PC-3 (cell line): ENCODE measurements around the gene SEC14L2. TPM values are rescaled to one million over a fixed set of nuclear protein-coding genes. Genes with fewer than 3 reads are reported as not detected.
A peak's percentile ranks its signal among the peaks of the same experiment; 100 is the strongest.

Experiments used
- ATAC-seq: fragments of 200-7000 bp; cut with Tn5 transposase; 2 replicates; pipeline ENCODE4 v1.9.1; 2020; ENCODE audit warnings: mild to moderate bottlenecking, moderate library complexity
- BruUV-seq: library from RNA; stranded (reverse); fragments of 400-500 nt; replicated peaks from 2 replicates; lab custom pipeline; 2021; lab: Mats Ljungman, UMichigan
- CTCF ChIA-PET: fragments of 300-600 bp; sonication (Branson Sonifier 250); formaldehyde crosslinking; loops from one replicate; lab custom pipeline; 2022; ENCODE audit warnings: antibody characterized with exemption; lab: Charles Lee
- POLR2A ChIA-PET: fragments of 300-600 bp; sonication (Branson Sonifier 250); formaldehyde crosslinking; loops from one replicate; lab custom pipeline; 2022; ENCODE audit warnings: antibody characterized with exemption; ENCODE audit not compliant: unreplicated experiment; lab: Charles Lee
- DNase-seq: peaks from one replicate; pipeline ENCODE4 v3.0.0-alpha.2; 2015
- H2AFZ ChIP-seq: fragments of 300-600 bp; sonication (generic); 2 replicates; pipeline ENCODE4 v1.6.0; 2016; ENCODE audit warnings: antibody characterized with exemption, low read length
- H3F3A ChIP-seq: fragments of 300-600 bp; sonication (generic); one replicate; pipeline ENCODE4 v1.6.0; 2017; ENCODE audit warnings: antibody characterized with exemption, low read length, control low read depth, mild to moderate bottlenecking; ENCODE audit not compliant: unreplicated experiment
- H3K27ac ChIP-seq: fragments of 300-600 bp; sonication (generic); 2 replicates; pipeline ENCODE4 v1.5.1; 2016; ENCODE audit warnings: mild to moderate bottlenecking, low read length
- H3K27me3 ChIP-seq: fragments of 300-600 bp; sonication (generic); 2 replicates; pipeline ENCODE4 v1.6.1; 2016; ENCODE audit warnings: low read length, mixed read lengths
- H3K36me3 ChIP-seq: fragments of 300-600 bp; sonication (generic); 2 replicates; pipeline ENCODE4 v1.6.1; 2016; ENCODE audit warnings: low read depth, mixed run types, low read length, mixed read lengths
- H3K4me1 ChIP-seq: fragments of 300-600 bp; sonication (generic); 2 replicates; pipeline ENCODE4 v1.5.1; 2016; ENCODE audit warnings: low read length; ENCODE audit not compliant: insufficient read depth
- H3K4me2 ChIP-seq: fragments of 300-600 bp; sonication (generic); 2 replicates; pipeline ENCODE4 v1.6.0; 2016; ENCODE audit warnings: low read length
- H3K4me3 ChIP-seq: fragments of 300-600 bp; sonication (generic); 2 replicates; pipeline ENCODE4 v1.5.1; 2016; ENCODE audit warnings: mild to moderate bottlenecking, low read length, mixed read lengths
- H3K79me2 ChIP-seq: fragments of 300-600 bp; sonication (generic); 2 replicates; pipeline ENCODE4 v1.6.1; 2017; ENCODE audit warnings: low read length, mixed read lengths
- H3K9ac ChIP-seq: fragments of 300-600 bp; sonication (generic); 2 replicates; pipeline ENCODE4 v1.6.0; 2016; ENCODE audit warnings: mild to moderate bottlenecking, low read length
- H3K9me2 ChIP-seq: fragments of 300-600 bp; sonication (generic); replicated peaks from 2 replicates; pipeline ENCODE4 v1.6.1; 2016; ENCODE audit warnings: mixed run types, low read length, mixed read lengths
- H3K9me3 ChIP-seq: fragments of 300-600 bp; sonication (generic); 2 replicates; pipeline ENCODE4 v1.6.1; 2016; ENCODE audit warnings: low read length, mixed read lengths
- H4K20me1 ChIP-seq: fragments of 300-600 bp; sonication (generic); 2 replicates; pipeline ENCODE4 v1.6.1; 2016; ENCODE audit warnings: low read length, mixed read lengths
- CTCF ChIP-seq: fragments of 300-600 bp; sonication (generic); conservative IDR thresholded peaks from 2 replicates; pipeline ENCODE4 v1.5.1; 2017; ENCODE audit warnings: antibody characterized with exemption, low read depth, mild to moderate bottlenecking, low read length
- EZH2 ChIP-seq: fragments of 300-600 bp; sonication (generic); IDR thresholded peaks from one replicate; pipeline ENCODE4 v1.6.1; 2017; ENCODE audit warnings: antibody characterized with exemption, mild to moderate bottlenecking, low read length; ENCODE audit not compliant: unreplicated experiment
- EZH2phosphoT487 ChIP-seq: fragments of 300-600 bp; sonication (generic); IDR thresholded peaks from 2 replicates; pipeline ENCODE4 v1.6.1; 2018; ENCODE audit warnings: mild to moderate bottlenecking, antibody characterized with exemption, low read length, borderline replicate concordance
- intact Hi-C: fragments of 100-400 bp; cut with micrococcal nuclease; formaldehyde crosslinking; loops from 2 replicates; pipeline ENCODE4 v1.9.0; 2023
- total RNA-seq: library from RNA; depleted of rRNA; stranded (reverse); fragments of >200 nt; gene quantifications from 2 replicates; pipeline ENCODE4 v1.2.3, GENCODE V29; 2014

The SEC14L2 gene
- total RNA-seq, 1 experiment from 2014 or later = 16.8 TPM

GRCh38 chr22:30425327-30425615 lies 28.5 kb downstream of the SEC14L2 start:
- no peaks in the 10 kb centered on the region for H3K9me3 ChIP-seq
- H3K27me3 ChIP-seq = no peaks in the 10 kb centered on the region
- TF ChIP-seq CTCF (no peak), EZH2 (no peak), EZH2phosphoT487 (no peak)
- H3K79me2 ChIP-seq = peaks cover 38% of the 10 kb centered on the region
- H3K9ac ChIP-seq = peak overlapping the region; percentile 88
- no peaks in the 10 kb centered on the region for H3K9me2 ChIP-seq
- ChIA-PET CTCF (no interaction called here), POLR2A (no interaction called here)
- H3K4me3 ChIP-seq = peak overlapping the region; percentile 71
- H3K4me2 ChIP-seq = peak overlapping the region; percentile 83
- peak overlapping the region; percentile 95 for H3K27ac ChIP-seq
- no TSS peak for BruUV-seq
- DNase-seq = no peak
- no peaks in the 10 kb centered on the region; the same call in 1 of the 2 replicates for H3K36me3 ChIP-seq
- H4K20me1 ChIP-seq = no peaks in the 10 kb centered on the region
- peak overlapping the region; percentile 79 for H2AFZ ChIP-seq
- intact Hi-C loops = no loop called here
- H3K4me1 ChIP-seq = peaks cover 52% of the 10 kb centered on the region
- no peaks in the 10 kb centered on the region for H3F3A ChIP-seq
- ATAC-seq = no peak

- Histone ChIP-seq H3K4me2 (peak within 1 kb of the TSS; percentile 83), H3K4me3 (peak within 1 kb of the TSS; percentile 71), H3K27ac (peak within 1 kb of the TSS; percentile 95), H4K20me1 (no peaks in the 10 kb centered on the region), H3K9ac (peak within 1 kb of the TSS; percentile 88), H3K27me3 (no peaks in the 10 kb centered on the region), H3K9me2 (no peaks in the 10 kb centered on the region), H3F3A (no peaks in the 10 kb centered on the region), H3K4me1 (peaks cover 47% of the 10 kb centered on the region), H3K36me3 (no peaks in the 10 kb centered on the region; the same call in 1 of the 2 replicates), H2AFZ (peak within 1 kb of the TSS; percentile 79), H3K79me2 (peaks cover 32% of the 10 kb centered on the region), H3K9me3 (no peaks in the 10 kb centered on the region)
- TSS peak; percentile 17 for BruUV-seq
- TF ChIP-seq EZH2 = no peak
- no peak for TF ChIP-seq EZH2phosphoT487
- TF ChIP-seq CTCF = no peak
- ATAC-seq (peak; percentile 1; the same call in 1 of the 2 replicates), DNase-seq (peak; percentile 59)
- ChIA-PET CTCF (interaction anchor here (0.6 to 1.3 kb wide), 2 partner anchors 38 to 215 kb away, joined by 3 to 6 read pairs; partner anchors contain the start of gene RNF215), POLR2A (interaction anchor here (0.6 kb wide), 1 partner anchor 184 kb away, joined by 3 read pairs; no protein-coding TSS in a partner anchor)
- intact Hi-C loops = loop anchor here (1.0 kb wide), 1 partner anchor 35 kb away; no protein-coding TSS in a partner anchor
These were observed 29.0 kb downstream of the SEC14L2 start, which contains the start of gene MTFP1 for GRCh38 chr22:30425616-30426387. MTFP1 (plus strand) TSS chr22:30425768; CDS start chr22:30425880, 112 bp downstream.
